ENCODE data around the gene GRB14.
"Not testable (repeated sequence)": the region's sequence is repeated elsewhere in the genome, so short reads cannot be mapped to it uniquely, and the experiment has no call there.

Gene GRB14

GRCh38 chr2:164558450-164558849 lies 62.8 kb downstream of the GRB14 start:
- DNase-seq (ENCODE audit: low read depth), result no peak

GRCh38 chr2:164554487-164554886 lies 66.8 kb downstream of the GRB14 start:
- DNase-seq (ENCODE audit: low read depth), result no peak

- DNase-seq (ENCODE audit: low read depth), result no peak
Observed at GRCh38 chr2:164551519-164551918, 69.8 kb downstream of the GRB14 start.

- DNase-seq (ENCODE audit: low read depth), result not testable (repeated sequence)
Observed at GRCh38 chr2:164549705-164550104, 71.6 kb downstream of the GRB14 start.

GRCh38 chr2:164545484-164545883 lies 75.8 kb downstream of the GRB14 start:
- no peak for DNase-seq (ENCODE audit: low read depth)

GRCh38 chr2:164542581-164543021 lies 78.7 kb downstream of the GRB14 start:
- DNase-seq (ENCODE audit: low read depth), result no peak

GRCh38 chr2:164538240-164538866 lies 82.9 kb downstream of the GRB14 start:
- DNase-seq (ENCODE audit: low read depth), result no peak

GRCh38 chr2:164535280-164536025 lies 85.8 kb downstream of the GRB14 start:
- no peak for DNase-seq (ENCODE audit: low read depth)

GRCh38 chr2:164530464-164530863 lies 90.8 kb downstream of the GRB14 start:
- DNase-seq (ENCODE audit: low read depth), result no peak

GRCh38 chr2:164523726-164524125 lies 97.6 kb downstream of the GRB14 start:
- DNase-seq (ENCODE audit: low read depth), result no peak

- DNase-seq (ENCODE audit: low read depth), result no peak
Observed at GRCh38 chr2:164523009-164523408, 98.3 kb downstream of the GRB14 start.

- no peak for DNase-seq (ENCODE audit: low read depth)
Observed at GRCh38 chr2:164522561-164522981, 98.7 kb downstream of the GRB14 start.

GRCh38 chr2:164515734-164516133 lies 105.5 kb downstream of the GRB14 start:
- no peak for DNase-seq (ENCODE audit: low read depth)

GRCh38 chr2:164515030-164515429 lies 106.3 kb downstream of the GRB14 start:
- no peak for DNase-seq (ENCODE audit: low read depth)

- DNase-seq (ENCODE audit: low read depth), result no peak
Observed at GRCh38 chr2:164514491-164514890, 106.8 kb downstream of the GRB14 start.

GRCh38 chr2:164512871-164513270 lies 108.4 kb downstream of the GRB14 start:
- no peak for DNase-seq (ENCODE audit: low read depth)

GRCh38 chr2:164511738-164512137 lies 109.5 kb downstream of the GRB14 start:
- DNase-seq (ENCODE audit: low read depth), result no peak

GRCh38 chr2:164510895-164511294 lies 110.4 kb downstream of the GRB14 start:
- no peak for DNase-seq (ENCODE audit: low read depth)

GRCh38 chr2:164509137-164509877 lies 112.0 kb downstream of the GRB14 start:
- no peak for DNase-seq (ENCODE audit: low read depth)

GRCh38 chr2:164504253-164504652 lies 117.0 kb downstream of the GRB14 start:
- no peak for DNase-seq (ENCODE audit: low read depth)

- DNase-seq (ENCODE audit: low read depth), result no peak
Observed at GRCh38 chr2:164498836-164499235, 122.4 kb downstream of the GRB14 start.

- no peak for DNase-seq (ENCODE audit: low read depth)
Observed at GRCh38 chr2:164496881-164497280, 124.4 kb downstream of the GRB14 start.

- DNase-seq (ENCODE audit: low read depth), result no peak
Observed at GRCh38 chr2:164496421-164496820, 124.9 kb downstream of the GRB14 start.

Measured in stimulated activated CD8-positive, alpha-beta memory T cell treated with anti-CD3 and anti-CD28 coated beads, Interleukin-4, amount 100 ng/mL, for 24 hours (primary cell).